NB4 (cell line): ENCODE results near the gene SORT1.

Source experiments
- MYC ChIP-seq: IDR thresholded peaks from 2 replicates; pipeline ENCODE4 v1.6.1; 2011; ENCODE audit warnings: low read depth, low read length
- POLR2A ChIP-seq: IDR thresholded peaks from 2 replicates; pipeline ENCODE4 v1.6.1; 2011; ENCODE audit warnings: mild to moderate bottlenecking; ENCODE audit not compliant: insufficient read length; ENCODE audit errors: extremely low read depth
- TF ChIP-seq, protein P1 (sequence below): IDR thresholded peaks from one replicate; pipeline ENCODE4 v1.5.1; 2012; ENCODE audit warnings: low read depth, low read length

DNA sequence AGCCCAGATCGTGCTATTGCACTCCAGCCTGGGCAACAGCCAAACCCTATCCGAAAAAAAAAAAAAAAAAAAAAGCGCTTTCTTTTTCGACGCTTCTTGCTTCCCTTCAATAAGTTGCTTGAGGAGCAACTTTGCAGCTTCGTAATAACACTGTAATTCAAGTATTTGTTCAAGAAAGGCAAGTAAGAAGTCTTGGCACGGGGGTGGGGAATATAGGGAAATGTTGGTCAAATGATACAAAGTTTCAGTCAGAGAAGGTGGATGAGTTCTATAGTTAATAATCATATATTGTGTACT, 29.4 kb upstream of the SORT1 start:
- no peak for TF ChIP-seq POLR2A
- TF ChIP-seq, protein P1, sequence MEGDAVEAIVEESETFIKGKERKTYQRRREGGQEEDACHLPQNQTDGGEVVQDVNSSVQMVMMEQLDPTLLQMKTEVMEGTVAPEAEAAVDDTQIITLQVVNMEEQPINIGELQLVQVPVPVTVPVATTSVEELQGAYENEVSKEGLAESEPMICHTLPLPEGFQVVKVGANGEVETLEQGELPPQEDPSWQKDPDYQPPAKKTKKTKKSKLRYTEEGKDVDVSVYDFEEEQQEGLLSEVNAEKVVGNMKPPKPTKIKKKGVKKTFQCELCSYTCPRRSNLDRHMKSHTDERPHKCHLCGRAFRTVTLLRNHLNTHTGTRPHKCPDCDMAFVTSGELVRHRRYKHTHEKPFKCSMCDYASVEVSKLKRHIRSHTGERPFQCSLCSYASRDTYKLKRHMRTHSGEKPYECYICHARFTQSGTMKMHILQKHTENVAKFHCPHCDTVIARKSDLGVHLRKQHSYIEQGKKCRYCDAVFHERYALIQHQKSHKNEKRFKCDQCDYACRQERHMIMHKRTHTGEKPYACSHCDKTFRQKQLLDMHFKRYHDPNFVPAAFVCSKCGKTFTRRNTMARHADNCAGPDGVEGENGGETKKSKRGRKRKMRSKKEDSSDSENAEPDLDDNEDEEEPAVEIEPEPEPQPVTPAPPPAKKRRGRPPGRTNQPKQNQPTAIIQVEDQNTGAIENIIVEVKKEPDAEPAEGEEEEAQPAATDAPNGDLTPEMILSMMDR = no peak
- no peak for TF ChIP-seq MYC
